GM12873 (cell line): ENCODE results near the gene BBLN.

Experiments
- TF ChIP-seq, protein P1 (sequence below): IDR thresholded peaks from 2 replicates; pipeline ENCODE4 v1.5.1; 2012; ENCODE audit warnings: low read depth, mild to moderate bottlenecking, moderate library complexity, low read length, control low read depth; ENCODE audit not compliant: insufficient read depth; ENCODE audit errors: missing control alignments

BBLN gene

DNA sequence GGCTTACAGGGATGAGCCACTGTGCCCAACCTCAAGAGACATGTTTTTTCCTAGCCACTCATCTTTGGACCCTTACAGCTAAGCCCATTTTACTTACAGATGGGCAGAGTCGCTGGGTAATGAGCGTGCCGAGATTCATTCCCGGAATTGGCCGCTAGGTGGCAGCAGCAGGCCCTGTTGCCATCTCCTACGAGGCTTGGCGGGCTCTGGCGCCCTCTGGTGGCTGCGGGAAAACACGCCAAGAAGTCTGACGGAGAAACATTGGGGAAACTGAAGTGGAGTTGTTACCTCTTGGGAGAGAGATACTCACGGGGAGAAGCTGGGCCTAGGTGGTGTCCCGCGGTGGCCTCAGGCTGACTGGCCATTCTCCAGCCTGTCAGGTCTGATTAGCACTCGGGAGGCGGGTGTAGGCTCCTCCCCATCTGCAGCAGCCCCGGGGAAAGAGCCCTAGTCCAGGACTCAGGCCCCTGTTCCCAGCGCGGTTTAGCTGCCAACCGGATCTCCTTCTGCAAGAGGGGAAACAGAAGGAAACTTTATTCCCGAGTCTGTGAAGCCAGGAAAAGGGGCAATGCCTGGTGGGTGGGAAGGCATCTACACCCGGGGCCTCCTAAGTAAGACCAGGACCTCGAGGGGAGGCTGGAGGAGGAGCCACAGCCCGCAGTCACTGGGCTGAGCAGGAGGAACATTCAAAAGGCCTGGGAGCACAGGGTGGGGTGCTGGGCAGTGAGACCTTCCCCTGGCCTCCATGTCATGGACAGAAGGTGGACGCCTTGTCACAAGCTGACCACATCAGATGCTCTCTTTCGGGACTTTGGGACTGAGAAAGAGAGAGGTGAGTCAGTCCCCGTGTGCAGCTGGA, 42.2 kb upstream of the BBLN start:
- TF ChIP-seq, protein P1, sequence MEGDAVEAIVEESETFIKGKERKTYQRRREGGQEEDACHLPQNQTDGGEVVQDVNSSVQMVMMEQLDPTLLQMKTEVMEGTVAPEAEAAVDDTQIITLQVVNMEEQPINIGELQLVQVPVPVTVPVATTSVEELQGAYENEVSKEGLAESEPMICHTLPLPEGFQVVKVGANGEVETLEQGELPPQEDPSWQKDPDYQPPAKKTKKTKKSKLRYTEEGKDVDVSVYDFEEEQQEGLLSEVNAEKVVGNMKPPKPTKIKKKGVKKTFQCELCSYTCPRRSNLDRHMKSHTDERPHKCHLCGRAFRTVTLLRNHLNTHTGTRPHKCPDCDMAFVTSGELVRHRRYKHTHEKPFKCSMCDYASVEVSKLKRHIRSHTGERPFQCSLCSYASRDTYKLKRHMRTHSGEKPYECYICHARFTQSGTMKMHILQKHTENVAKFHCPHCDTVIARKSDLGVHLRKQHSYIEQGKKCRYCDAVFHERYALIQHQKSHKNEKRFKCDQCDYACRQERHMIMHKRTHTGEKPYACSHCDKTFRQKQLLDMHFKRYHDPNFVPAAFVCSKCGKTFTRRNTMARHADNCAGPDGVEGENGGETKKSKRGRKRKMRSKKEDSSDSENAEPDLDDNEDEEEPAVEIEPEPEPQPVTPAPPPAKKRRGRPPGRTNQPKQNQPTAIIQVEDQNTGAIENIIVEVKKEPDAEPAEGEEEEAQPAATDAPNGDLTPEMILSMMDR = peak; percentile 100

DNA sequence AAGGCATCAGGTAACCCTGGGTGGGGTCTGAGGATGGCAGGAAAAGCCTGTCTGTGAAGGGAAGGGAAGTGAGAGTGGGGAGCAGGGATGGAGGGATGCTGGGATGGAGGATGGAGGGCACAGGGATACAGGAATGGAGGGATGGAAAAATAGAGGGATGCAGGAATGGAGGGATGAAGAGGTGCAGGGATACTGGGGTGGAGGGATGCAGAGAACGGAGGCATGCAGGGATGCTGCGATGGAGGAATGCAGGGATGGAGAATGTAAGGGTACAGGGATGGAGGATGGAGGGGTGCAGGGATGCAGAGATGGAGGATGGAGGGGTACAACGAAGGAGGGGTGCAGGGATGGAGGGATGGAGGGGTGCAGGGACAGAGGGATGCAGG, 41.6 kb upstream of the BBLN start:
- TF ChIP-seq, protein P1 = no peak

DNA sequence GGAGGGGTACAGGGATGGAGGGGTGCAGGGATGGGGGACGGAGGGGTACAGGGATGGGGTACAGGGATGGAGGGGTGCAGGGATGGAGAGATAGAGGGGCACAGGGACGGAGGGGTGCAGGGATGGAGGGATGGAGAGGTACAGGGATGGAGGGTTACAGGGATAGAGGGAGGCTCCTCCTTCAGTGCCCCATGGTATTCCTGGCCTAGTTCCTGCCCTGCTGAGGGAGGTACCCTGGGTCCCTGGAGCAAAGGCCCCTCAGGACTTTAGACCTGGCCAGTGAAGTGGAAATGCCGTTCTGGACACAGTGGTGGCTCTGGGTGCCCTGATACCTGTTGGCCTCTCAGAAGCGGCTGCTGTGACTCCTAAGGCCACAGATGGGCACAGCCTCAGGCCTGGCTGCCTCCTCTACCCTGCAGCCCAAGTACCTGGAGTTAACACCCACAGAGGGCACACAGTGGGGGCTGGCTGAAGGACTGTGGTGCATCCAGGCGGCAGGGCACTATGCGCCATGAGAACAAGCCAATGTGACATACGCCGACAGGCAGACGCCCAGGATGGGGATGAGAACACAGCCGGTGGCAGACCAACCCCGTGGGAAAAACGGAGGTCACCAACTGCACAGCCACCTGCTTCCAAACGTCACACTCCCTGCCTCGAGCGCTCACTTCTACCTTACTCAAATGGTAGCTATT, 40.9 kb upstream of the BBLN start:
- TF ChIP-seq, protein P1 = no peak

DNA sequence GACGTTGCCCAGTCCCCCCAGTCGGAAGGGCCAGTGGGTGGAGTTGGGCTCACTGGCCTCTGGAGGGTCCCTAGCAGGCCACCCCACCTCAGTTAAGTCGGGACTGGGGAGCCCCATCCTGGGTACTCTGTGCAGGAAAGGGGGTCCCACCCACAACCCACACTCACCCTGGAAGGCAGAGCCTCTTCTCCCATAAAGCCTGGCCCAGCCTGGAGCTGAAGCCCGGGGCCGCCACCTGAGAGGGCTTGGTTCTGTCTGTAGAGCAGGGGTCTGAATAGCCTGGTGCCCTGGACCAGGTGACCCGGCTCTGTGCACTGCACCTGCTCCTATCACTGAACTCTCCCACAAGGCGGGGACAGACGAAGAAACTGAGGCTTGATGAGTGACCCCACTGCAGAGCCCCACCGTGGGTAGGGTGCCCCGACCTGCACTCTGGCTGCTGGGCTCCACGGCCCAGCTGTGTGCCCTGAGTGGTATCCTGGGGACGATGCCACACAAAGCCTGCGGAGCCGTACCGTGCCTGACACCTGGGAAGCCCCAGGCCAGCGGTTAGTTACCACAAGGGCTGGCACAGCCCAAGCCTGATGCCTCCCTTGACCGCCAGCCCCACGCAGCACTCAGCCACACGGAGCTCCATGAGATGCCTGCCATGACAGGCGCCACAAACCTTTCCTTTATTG, 39.9 kb upstream of the BBLN start:
- TF ChIP-seq, protein P1 = no peak

DNA sequence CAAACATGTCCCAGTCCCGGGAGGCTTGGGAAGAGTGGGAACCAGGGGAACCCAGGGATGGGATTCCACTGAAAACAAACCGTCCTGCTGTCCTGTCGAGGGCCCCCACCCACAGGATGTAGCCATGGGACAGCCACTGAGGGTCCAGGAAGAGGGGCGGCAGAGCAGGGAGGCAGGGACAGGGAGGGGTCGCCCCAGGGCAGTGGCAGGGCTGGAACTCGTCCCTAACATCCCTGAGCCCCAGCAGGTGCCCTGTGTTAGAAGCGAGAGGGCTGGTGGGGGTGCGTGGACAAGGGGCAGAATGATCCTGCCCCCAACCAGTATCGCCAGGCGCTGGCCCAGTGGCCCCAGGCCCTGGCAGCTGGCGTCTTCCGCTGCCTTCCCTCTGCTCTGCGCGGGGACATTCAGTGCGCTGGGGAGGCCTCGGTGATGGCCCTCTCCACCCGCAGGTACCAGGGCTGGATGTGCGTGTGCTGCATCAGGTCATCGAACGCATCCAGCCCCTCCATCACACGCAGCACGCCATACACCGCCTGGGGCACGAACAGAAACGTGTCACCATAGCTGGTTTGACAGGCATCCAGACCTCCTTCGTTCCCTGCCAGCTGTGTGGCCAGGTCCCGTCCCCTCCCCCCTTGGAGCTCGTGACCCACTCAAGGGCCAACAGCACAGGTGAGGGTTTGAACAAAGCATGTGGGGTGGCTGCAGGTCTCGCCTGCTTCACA, 39.2 kb upstream of the BBLN start:
- TF ChIP-seq, protein P1 = no peak

DNA sequence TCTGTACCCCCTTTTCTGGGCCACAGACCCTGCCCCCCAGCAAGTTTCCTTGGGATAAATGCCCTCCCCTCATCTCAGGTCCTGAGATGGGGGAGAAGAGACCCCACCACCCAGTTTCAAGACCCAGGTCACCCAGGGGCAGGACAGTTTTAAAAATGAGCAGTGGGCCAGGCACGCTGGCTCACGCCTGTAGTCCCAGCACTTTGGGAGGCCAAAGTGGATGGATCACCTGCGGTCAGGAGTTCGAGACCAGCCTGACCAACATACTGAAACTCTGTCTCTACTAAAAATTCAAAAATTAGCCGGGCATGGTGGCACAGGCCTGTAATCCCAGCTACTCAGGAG, 38.6 kb upstream of the BBLN start:
- TF ChIP-seq, protein P1 = no peak
